Measurements from ENCODE around the gene DOCK2.
A peak's percentile ranks its signal among the peaks of the same experiment; 100 is the strongest.

The DOCK2 gene

GRCh38 chr5:169956126-169956525, 319.1 kb downstream of the DOCK2 start:
- DNase-seq: no peak

GRCh38 chr5:169956756-169957155, 319.7 kb downstream of the DOCK2 start:
- DNase-seq: no peak

- DNase-seq: no peak
Measured at GRCh38 chr5:169958278-169958677, 321.2 kb downstream of the DOCK2 start.

- no peak for DNase-seq
Measured at GRCh38 chr5:169960659-169961058, 323.6 kb downstream of the DOCK2 start.

- DNase-seq: no peak
Measured at GRCh38 chr5:169964246-169964645, 327.2 kb downstream of the DOCK2 start.

- DNase-seq: no peak
Measured at GRCh38 chr5:169970339-169970738, 333.3 kb downstream of the DOCK2 start.

- DNase-seq: no peak
Measured at GRCh38 chr5:169970911-169971765, 334.1 kb downstream of the DOCK2 start.

GRCh38 chr5:169971780-169972179, 334.7 kb downstream of the DOCK2 start:
- DNase-seq: no peak

GRCh38 chr5:169973056-169973455, 336.0 kb downstream of the DOCK2 start:
- no peak for DNase-seq

- DNase-seq: no peak
Measured at GRCh38 chr5:169974121-169974770, 337.2 kb downstream of the DOCK2 start.

GRCh38 chr5:169978714-169979113, 341.6 kb downstream of the DOCK2 start:
- DNase-seq: no peak

- no peak for DNase-seq
Measured at GRCh38 chr5:169979871-169980270, 342.8 kb downstream of the DOCK2 start.

GRCh38 chr5:169980418-169981053, 343.5 kb downstream of the DOCK2 start, which contains the start of gene INSYN2B:
TSS of gene INSYN2B (minus strand) at chr5:169980495. CDS start at chr5:169883898, 96,597 bp downstream.
- peak; percentile 20 to 31 for DNase-seq

- no peak for DNase-seq
Measured at GRCh38 chr5:169988206-169988605, 351.1 kb downstream of the DOCK2 start.

GRCh38 chr5:169988947-169989346, 351.9 kb downstream of the DOCK2 start:
- no peak for DNase-seq

- no peak for DNase-seq
Measured at GRCh38 chr5:169989365-169989764, 352.3 kb downstream of the DOCK2 start.

- DNase-seq: no peak
Measured at GRCh38 chr5:169991115-169991869, 354.2 kb downstream of the DOCK2 start.

- no peak for DNase-seq
Measured at GRCh38 chr5:169992789-169993484, 355.9 kb downstream of the DOCK2 start.

- no peak for DNase-seq
Measured at GRCh38 chr5:169993485-169993790, 356.4 kb downstream of the DOCK2 start.

- no peak for DNase-seq
Measured at GRCh38 chr5:169997798-169998197, 360.7 kb downstream of the DOCK2 start.

GRCh38 chr5:169999621-170000020, 362.5 kb downstream of the DOCK2 start:
- DNase-seq: no peak

GRCh38 chr5:170000155-170000554, 363.1 kb downstream of the DOCK2 start:
- DNase-seq: no peak

GRCh38 chr5:170006021-170006420, 368.9 kb downstream of the DOCK2 start:
- no peak for DNase-seq
